Ishikawa (cell line): ENCODE data around the gene RPL10A.

Experiments
- CEBPB ChIP-seq: IDR thresholded peaks from 2 replicates; pipeline ENCODE4 v1.6.1; 2012
- CREB1 ChIP-seq: IDR thresholded peaks from 2 replicates; pipeline ENCODE4 v1.6.1; 2012; ENCODE audit warnings: low read depth
- EGR1 ChIP-seq: IDR thresholded peaks from 2 replicates; pipeline ENCODE4 v1.6.1; 2012
- EP300 ChIP-seq: IDR thresholded peaks from 2 replicates; pipeline ENCODE4 v1.6.1; 2012; ENCODE audit warnings: borderline replicate concordance
- FOXM1 ChIP-seq: IDR thresholded peaks from 2 replicates; pipeline ENCODE4 v1.6.1; 2012; ENCODE audit warnings: low read depth, borderline replicate concordance
- MAX ChIP-seq: IDR thresholded peaks from 2 replicates; pipeline ENCODE4 v1.6.1; 2012
- NFIC ChIP-seq: IDR thresholded peaks from 2 replicates; pipeline ENCODE4 v1.6.1; 2012
- RAD21 ChIP-seq: IDR thresholded peaks from 2 replicates; pipeline ENCODE4 v1.6.1; 2012; ENCODE audit warnings: low read depth
- REST ChIP-seq: IDR thresholded peaks from 2 replicates; pipeline ENCODE4 v1.6.1; 2012; ENCODE audit warnings: low read depth, mild to moderate bottlenecking
- TAF1 ChIP-seq: IDR thresholded peaks from 2 replicates; pipeline ENCODE4 v1.6.1; 2012; ENCODE audit warnings: low read depth, mild to moderate bottlenecking
- TCF12 ChIP-seq: IDR thresholded peaks from 2 replicates; pipeline ENCODE4 v1.6.1; 2012; ENCODE audit warnings: low read depth
- TEAD4 ChIP-seq: IDR thresholded peaks from 2 replicates; pipeline ENCODE4 v1.6.1; 2012
- USF1 ChIP-seq: IDR thresholded peaks from 2 replicates; pipeline ENCODE4 v1.6.1; 2012
- YY1 ChIP-seq: IDR thresholded peaks from 2 replicates; pipeline ENCODE4 v1.6.1; 2012; ENCODE audit warnings: low read depth
- ZBTB7A ChIP-seq: IDR thresholded peaks from 2 replicates; pipeline ENCODE4 v1.6.1; 2012; ENCODE audit warnings: low read depth

Gene RPL10A

GRCh38 chr6:35508027-35508426 is 39.8 kb downstream of the RPL10A start:
- TF ChIP-seq TCF12 (no peak), RAD21 (no peak), CEBPB (no peak), YY1 (no peak), MAX (no peak), ZBTB7A (no peak), EGR1 (no peak), FOXM1 (no peak), REST (no peak), NFIC (no peak), TEAD4 (no peak)

- no peak for TF ChIP-seq USF1
Observed at GRCh38 chr6:35508542-35508941, 40.3 kb downstream of the RPL10A start.

- TF ChIP-seq USF1, result no peak
- TF ChIP-seq TEAD4, result no peak
- no peak for TF ChIP-seq ZBTB7A
- no peak for TF ChIP-seq EP300
- no peak for TF ChIP-seq CEBPB
- TF ChIP-seq MAX, result no peak
- TF ChIP-seq FOXM1, result no peak
- TF ChIP-seq RAD21, result no peak
- no peak for TF ChIP-seq EGR1
- TF ChIP-seq REST, result no peak
- no peak for TF ChIP-seq CREB1
- no peak for TF ChIP-seq TCF12
- no peak for TF ChIP-seq YY1
Observed at GRCh38 chr6:35510916-35511561, 42.8 kb downstream of the RPL10A start.

GRCh38 chr6:35511562-35511941 is 43.4 kb downstream of the RPL10A start:
- TF ChIP-seq EGR1 (no peak), CREB1 (no peak), ZBTB7A (no peak), TCF12 (no peak), CEBPB (no peak), MAX (no peak), TAF1 (no peak), FOXM1 (no peak), YY1 (no peak), REST (no peak), NFIC (no peak), EP300 (no peak), USF1 (no peak), TEAD4 (no peak), RAD21 (no peak)
